HCT116 (cell line): Measurements from ENCODE around the gene ZSCAN25. TPM values are rescaled to one million over a fixed set of nuclear protein-coding genes. Genes with fewer than 3 reads are reported as not detected.

ENCODE experiments used
- ATAC-seq: fragments of 200-7000 bp; cut with Tn5 transposase; 2 replicates; pipeline ENCODE4 v1.9.1; 2020; ENCODE audit warnings: mild to moderate bottlenecking, moderate library complexity
- BruUV-seq: library from RNA; stranded (reverse); fragments of 400-500 nt; replicated peaks from 2 replicates; lab custom pipeline; 2021; lab: Mats Ljungman, UMichigan
- CTCF ChIA-PET: fragments of 300-600 bp; sonication (Branson Sonifier 250); formaldehyde crosslinking; loops from one replicate; lab custom pipeline; 2021; ENCODE audit warnings: antibody characterized with exemption; lab: Charles Lee
- POLR2A ChIA-PET: fragments of 300-600, 350-600 bp; sonication (Branson Sonifier 250); formaldehyde crosslinking; loops from one replicate; lab custom pipeline; 2021; ENCODE audit warnings: antibody characterized with exemption; lab: Charles Lee
- RAD21 ChIA-PET, 2 experiments: fragments of 300-600 bp; sonication (Branson Sonifier 250); formaldehyde crosslinking; loops; one replicate each; lab custom pipeline; 2023; ENCODE audit warnings: low total read pairs in 2 of 2; ENCODE audit not compliant: uncharacterized antibody in 2 of 2, unreplicated experiment in 2 of 2, low non-redundant PET in 1 of 2; lab: Charles Lee
- DNase-seq: peaks from one replicate; pipeline ENCODE4 v3.0.0-alpha.2; 2010; ENCODE audit warnings: low read depth, low spot score
- H2AFZ ChIP-seq: fragments of 200-600 bp; shearing (Covaris generic), sonication (generic); 2 replicates; pipeline ENCODE4 v1.6.1; 2017; ENCODE audit warnings: low read depth, mixed run types, mixed read lengths, antibody characterized with exemption, low read length; ENCODE audit not compliant: poor library complexity, severe bottlenecking
- H3K27ac ChIP-seq: 2 replicates; pipeline ENCODE4 v1.5.1; 2012; ENCODE audit warnings: low read depth, low read length
- H3K27me3 ChIP-seq: fragments of 200-600 bp; sonication (generic); 2 replicates; pipeline ENCODE4 v1.6.1; 2016; ENCODE audit warnings: mixed run types, low read length, mixed read lengths; ENCODE audit not compliant: insufficient read depth
- H3K36me3 ChIP-seq, 2 experiments: fragments of 200-500 bp in 1 of 2; fragments of 200-600 bp in 1 of 2; sonication (Bioruptor generic) in 1 of 2; sonication (generic) in 1 of 2; 2 replicates each; pipeline versions ENCODE4 v1.5.1 to v1.6.1; 2014 to 2016; ENCODE audit warnings: low read length in 2 of 2, inconsistent platforms in 1 of 2, mixed read lengths in 1 of 2, mixed run types in 1 of 2; ENCODE audit not compliant: insufficient read depth in 2 of 2, control insufficient read depth in 1 of 2
- H3K4me1 ChIP-seq, 2 experiments: fragments of 200-600 bp in 1 of 2; sonication (generic) in 1 of 2; 2 replicates each; pipeline versions ENCODE4 v1.5.1 to v1.6.1; 2012 to 2017; ENCODE audit warnings: low read length in 2 of 2, inconsistent platforms in 1 of 2, mild to moderate bottlenecking in 1 of 2, mixed read lengths in 1 of 2, mixed run types in 1 of 2, moderate library complexity in 1 of 2; ENCODE audit not compliant: insufficient read depth in 2 of 2, control insufficient read depth in 1 of 2
- H3K4me2 ChIP-seq: fragments of 200-600 bp; sonication (generic); 2 replicates; pipeline ENCODE4 v1.6.1; 2017; ENCODE audit warnings: mixed run types, low read length, mixed read lengths
- H3K4me3 ChIP-seq, 2 experiments: fragments of 200-600 bp in 1 of 2; sonication (generic) in 1 of 2; replicated peaks in 1 of 2; 2 replicates each; pipeline ENCODE4 v1.5.1; 2011 to 2016; ENCODE audit warnings: low read length in 2 of 2, control low read depth in 1 of 2, low read depth in 1 of 2, mild to moderate bottlenecking in 1 of 2, mixed read lengths in 1 of 2, mixed run types in 1 of 2
- H3K79me2 ChIP-seq: fragments of 200-600 bp; sonication (generic); 2 replicates; pipeline ENCODE4 v1.6.1; 2017; ENCODE audit warnings: mild to moderate bottlenecking, mixed run types, low read length, moderate library complexity, mixed read lengths; ENCODE audit not compliant: insufficient read depth
- H3K9ac ChIP-seq: fragments of 200-600 bp; sonication (generic); 2 replicates; pipeline ENCODE4 v1.6.1; 2016; ENCODE audit warnings: low read length, mixed read lengths
- H3K9me2 ChIP-seq: fragments of 200-600 bp; sonication (generic), shearing (Covaris generic); 2 replicates; pipeline ENCODE4 v1.6.1; 2017; ENCODE audit warnings: mixed run types, mild to moderate bottlenecking, moderate library complexity; ENCODE audit not compliant: insufficient read depth
- H3K9me3 ChIP-seq, 2 experiments: fragments of 200-500 bp in 1 of 2; fragments of 200-600 bp in 1 of 2; sonication (Bioruptor generic) in 1 of 2; sonication (generic) in 1 of 2; 2 replicates each; pipeline ENCODE4 v1.6.1; 2014 to 2017; ENCODE audit warnings: low read length in 2 of 2, mixed read lengths in 2 of 2, inconsistent platforms in 1 of 2, low read depth in 1 of 2, mild to moderate bottlenecking in 1 of 2, mixed run types in 1 of 2, moderate library complexity in 1 of 2; ENCODE audit not compliant: control insufficient read depth in 1 of 2, insufficient read depth in 1 of 2
- H4K20me1 ChIP-seq: fragments of 200-600 bp; sonication (generic), shearing (Covaris generic); 2 replicates; pipeline ENCODE4 v1.6.1; 2017; ENCODE audit warnings: mixed run types, mild to moderate bottlenecking, moderate library complexity; ENCODE audit not compliant: insufficient read depth
- CEBPB ChIP-seq: IDR thresholded peaks from 2 replicates; pipeline ENCODE4 v1.6.1; 2012; ENCODE audit warnings: low read depth
- ELF1 ChIP-seq: IDR thresholded peaks from 2 replicates; pipeline ENCODE4 v1.6.1; 2012; ENCODE audit warnings: low read depth, borderline replicate concordance
- MAX ChIP-seq: IDR thresholded peaks from 2 replicates; pipeline ENCODE4 v1.6.1; 2012
- RAD21 ChIP-seq: IDR thresholded peaks from 2 replicates; pipeline ENCODE4 v1.6.1; 2012; ENCODE audit warnings: low read depth, mild to moderate bottlenecking
- intact Hi-C: fragments of 100-400 bp; cut with micrococcal nuclease; formaldehyde crosslinking; loops from 2 replicates; pipeline ENCODE4 v1.10.0; 2022
- total RNA-seq: library from RNA; stranded (reverse); gene quantifications from one replicate; pipeline ENCODE4 v1.2.1, GENCODE V29; 2021; ENCODE audit not compliant: unreplicated experiment

Gene ZSCAN25
- total RNA-seq, 1 experiment from 2014 or later = 14.0 TPM

DNA sequence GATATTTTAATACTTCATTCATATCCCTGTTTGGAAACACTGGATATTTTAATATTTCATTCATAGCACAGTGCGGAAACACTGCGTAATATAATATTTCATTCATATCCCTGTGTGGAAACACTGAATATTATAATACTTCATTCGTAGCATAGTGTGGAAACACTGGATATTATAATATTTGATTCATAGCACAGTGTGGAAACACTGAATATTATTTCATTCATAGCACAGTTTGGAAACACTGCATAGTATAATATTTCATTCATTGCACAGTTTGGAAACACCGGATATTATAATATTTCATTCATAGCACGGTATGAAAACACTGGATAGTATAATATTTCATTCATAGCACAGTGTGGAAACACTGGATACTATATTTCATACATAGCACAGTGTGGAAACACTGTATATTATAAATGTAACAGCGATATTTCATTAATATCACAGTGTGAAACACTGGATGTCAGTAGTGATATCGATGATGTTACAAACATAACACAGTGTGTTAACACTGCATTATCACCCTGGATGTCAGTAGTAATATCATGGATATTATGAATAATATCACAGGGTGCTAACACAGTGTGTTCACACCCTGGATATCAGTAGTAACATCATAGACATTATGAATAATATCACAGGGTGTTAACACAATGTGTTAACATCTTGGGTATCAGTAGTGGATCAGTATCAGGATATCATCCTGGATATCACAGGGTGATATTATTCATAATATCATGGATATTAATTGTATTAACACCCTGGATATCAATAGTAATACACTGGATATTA is 21.6 kb upstream of the ZSCAN25 start:
- CTCF ChIA-PET = no interaction called here
- H3K79me2 ChIP-seq = no peaks in the 10 kb centered on the region
- DNase-seq = no peak
- H3K4me1 ChIP-seq = no peaks in the 10 kb centered on the region
- ATAC-seq = no peak
- no peaks in the 10 kb centered on the region for H3K9me2 ChIP-seq
- intact Hi-C loops = no loop called here
- no peak overlapping the region for H2AFZ ChIP-seq
- BruUV-seq = no TSS peak
- H3K27me3 ChIP-seq = no peaks in the 10 kb centered on the region
- H3K36me3 ChIP-seq = no peaks in the 10 kb centered on the region
- POLR2A ChIA-PET = no interaction called here
- H3K4me3 ChIP-seq = no peak overlapping the region
- RAD21 ChIA-PET = no interaction called here
- H3K9me3 ChIP-seq = no peaks in the 10 kb centered on the region
- TF ChIP-seq CEBPB = no peak
- H3K4me2 ChIP-seq = no peak overlapping the region
- H3K27ac ChIP-seq = no peak overlapping the region
- no peaks in the 10 kb centered on the region for H4K20me1 ChIP-seq
- no peak overlapping the region for H3K9ac ChIP-seq

- H4K20me1 ChIP-seq = no peaks in the 10 kb centered on the region
- POLR2A ChIA-PET = no interaction called here
- no TSS peak for BruUV-seq
- no peaks in the 10 kb centered on the region for H3K79me2 ChIP-seq
- no peaks in the 10 kb centered on the region for H3K27me3 ChIP-seq
- no peaks in the 10 kb centered on the region for H3K9me3 ChIP-seq
- H3K9me2 ChIP-seq = no peaks in the 10 kb centered on the region
- no peaks in the 10 kb centered on the region for H3K4me1 ChIP-seq
- CTCF ChIA-PET = no interaction called here
- no peak overlapping the region for H3K9ac ChIP-seq
- DNase-seq (no peak), ATAC-seq (no peak)
- H3K27ac ChIP-seq = no peak overlapping the region
- intact Hi-C loops = no loop called here
- H3K36me3 ChIP-seq = no peaks in the 10 kb centered on the region
- no peak overlapping the region for H3K4me2 ChIP-seq
- no peak overlapping the region for H2AFZ ChIP-seq
- TF ChIP-seq MAX (no peak), ELF1 (no peak), RAD21 (no peak)
- H3K4me3 ChIP-seq = no peak overlapping the region
- RAD21 ChIA-PET = no interaction called here
Observed at GRCh38 chr7:99596408-99596955, 20.3 kb upstream of the ZSCAN25 start.
